Retinal pigment epithelial cell (primary cell): Measurements from ENCODE around the gene GRIP1.

Source experiments
- DNase-seq: peaks from one replicate; pipeline ENCODE4 v3.0.0-alpha.2; 2010; ENCODE audit warnings: low read depth
- H3K4me3 ChIP-seq: 2 replicates; pipeline ENCODE4 v1.5.1; 2011; ENCODE audit warnings: mild to moderate bottlenecking, low read length, control low read depth, moderate library complexity
- TF ChIP-seq, protein P1 (sequence below): conservative IDR thresholded peaks from 2 replicates; pipeline ENCODE4 v1.5.1; 2011; ENCODE audit warnings: low read depth, low read length, control low read depth, inconsistent platforms

GRIP1 gene

DNA sequence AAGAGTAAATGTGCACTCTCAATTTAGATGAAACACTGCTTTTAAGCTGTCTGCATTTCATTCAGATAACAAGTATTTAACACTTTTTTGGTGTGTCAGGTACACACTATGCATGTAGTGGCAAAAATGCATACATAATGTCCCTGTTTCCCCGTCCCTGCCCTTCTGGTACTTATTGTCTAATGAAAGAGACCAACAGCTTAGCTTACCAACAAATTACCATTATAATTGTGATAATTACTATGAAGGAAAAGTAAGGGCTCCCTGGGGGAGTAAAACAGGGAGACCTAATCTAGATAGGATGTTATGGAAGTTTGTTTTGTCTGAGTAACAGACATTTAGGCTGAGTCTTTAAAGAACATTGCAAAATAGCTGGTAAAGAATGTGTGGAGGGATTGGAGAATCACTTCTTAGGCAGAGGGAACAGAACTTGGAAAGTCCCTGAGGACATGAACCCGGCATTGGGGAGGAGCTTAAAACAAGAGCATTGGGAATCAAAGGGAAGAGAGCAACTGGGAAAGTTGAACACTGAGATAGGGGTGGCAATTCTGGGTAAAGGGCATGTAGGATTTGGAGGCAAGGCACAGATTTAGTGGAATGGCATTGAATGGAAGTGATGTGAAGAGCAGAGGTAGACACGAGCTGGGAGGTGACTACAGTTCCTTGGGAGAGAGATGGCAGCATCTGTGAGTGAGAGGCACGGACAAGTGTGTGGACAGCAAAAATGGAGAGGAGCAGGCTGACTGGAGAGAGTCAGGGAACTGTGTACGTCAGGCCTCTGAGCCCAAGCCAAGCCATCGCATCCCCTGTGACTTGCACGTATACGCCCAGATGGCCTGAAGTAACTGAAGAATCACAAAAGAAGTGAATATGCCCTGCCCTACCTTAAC is 181.6 kb downstream of the GRIP1 start:
- no peak for DNase-seq
- TF ChIP-seq, protein P1, sequence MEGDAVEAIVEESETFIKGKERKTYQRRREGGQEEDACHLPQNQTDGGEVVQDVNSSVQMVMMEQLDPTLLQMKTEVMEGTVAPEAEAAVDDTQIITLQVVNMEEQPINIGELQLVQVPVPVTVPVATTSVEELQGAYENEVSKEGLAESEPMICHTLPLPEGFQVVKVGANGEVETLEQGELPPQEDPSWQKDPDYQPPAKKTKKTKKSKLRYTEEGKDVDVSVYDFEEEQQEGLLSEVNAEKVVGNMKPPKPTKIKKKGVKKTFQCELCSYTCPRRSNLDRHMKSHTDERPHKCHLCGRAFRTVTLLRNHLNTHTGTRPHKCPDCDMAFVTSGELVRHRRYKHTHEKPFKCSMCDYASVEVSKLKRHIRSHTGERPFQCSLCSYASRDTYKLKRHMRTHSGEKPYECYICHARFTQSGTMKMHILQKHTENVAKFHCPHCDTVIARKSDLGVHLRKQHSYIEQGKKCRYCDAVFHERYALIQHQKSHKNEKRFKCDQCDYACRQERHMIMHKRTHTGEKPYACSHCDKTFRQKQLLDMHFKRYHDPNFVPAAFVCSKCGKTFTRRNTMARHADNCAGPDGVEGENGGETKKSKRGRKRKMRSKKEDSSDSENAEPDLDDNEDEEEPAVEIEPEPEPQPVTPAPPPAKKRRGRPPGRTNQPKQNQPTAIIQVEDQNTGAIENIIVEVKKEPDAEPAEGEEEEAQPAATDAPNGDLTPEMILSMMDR, result no peak
- H3K4me3 ChIP-seq, result no peak overlapping the region

DNA sequence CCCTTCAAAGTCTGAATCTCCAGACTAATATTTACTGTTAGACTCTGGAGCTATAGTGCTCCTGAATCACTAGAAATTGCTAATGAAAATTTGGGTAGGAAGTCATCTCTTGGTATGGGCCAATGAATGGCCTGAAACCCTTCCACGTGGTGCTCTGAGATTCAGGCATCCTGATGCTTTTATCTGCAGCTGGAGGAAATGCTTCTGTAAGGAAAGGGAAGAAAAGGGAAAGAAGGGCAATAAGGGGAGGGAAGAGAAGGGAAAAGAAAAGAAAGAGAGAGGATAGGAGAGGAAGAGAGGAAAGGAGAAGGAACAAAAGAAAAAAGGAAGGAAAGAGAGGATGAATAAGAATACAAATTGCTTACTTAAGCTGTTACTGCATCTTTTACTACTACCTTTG is 182.3 kb downstream of the GRIP1 start:
- no peak overlapping the region for H3K4me3 ChIP-seq
- TF ChIP-seq, protein P1, result no peak
- DNase-seq, result no peak

DNA sequence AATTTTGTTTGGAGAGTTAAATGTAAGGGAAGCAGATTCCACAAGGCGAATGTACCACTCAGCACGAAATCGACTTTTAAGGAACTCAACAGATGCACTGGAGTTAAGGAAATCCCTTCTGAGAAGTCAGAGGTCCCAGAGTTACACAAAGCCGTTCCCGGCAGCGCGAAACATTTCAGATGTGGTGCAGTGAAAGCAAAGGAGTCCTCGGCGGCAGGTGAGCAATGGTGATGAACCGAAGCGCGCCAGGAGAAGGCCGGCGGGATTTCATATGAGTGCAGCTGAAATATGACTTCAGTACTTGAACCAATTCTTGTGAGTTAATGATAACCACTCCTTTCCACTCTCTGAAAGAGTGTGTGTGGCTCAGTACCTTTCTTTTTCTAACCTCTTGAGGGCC is 183.2 kb downstream of the GRIP1 start:
- DNase-seq, result no peak
- TF ChIP-seq, protein P1, result no peak
- no peak overlapping the region for H3K4me3 ChIP-seq

DNA sequence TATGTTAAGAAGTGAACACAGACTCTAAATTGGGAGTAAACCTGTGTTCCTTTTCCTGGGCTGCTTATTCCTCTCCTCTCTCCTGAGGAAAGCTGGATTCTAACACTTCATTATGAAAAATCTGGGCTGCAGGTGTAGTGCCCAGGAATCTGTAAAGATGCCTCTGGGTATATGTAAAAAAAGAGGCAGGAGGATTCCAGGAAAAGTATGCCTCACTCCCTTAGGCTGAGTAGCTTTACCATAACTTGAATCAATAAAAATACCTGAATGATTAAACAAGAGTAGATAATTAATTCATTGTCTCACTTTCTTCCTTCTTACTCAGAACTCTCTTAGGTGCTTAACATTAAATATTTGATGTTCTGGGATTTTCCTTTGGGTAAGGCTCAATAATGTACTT is 185.1 kb downstream of the GRIP1 start:
- H3K4me3 ChIP-seq, result no peak overlapping the region
- DNase-seq, result no peak
- TF ChIP-seq, protein P1, result no peak

DNA sequence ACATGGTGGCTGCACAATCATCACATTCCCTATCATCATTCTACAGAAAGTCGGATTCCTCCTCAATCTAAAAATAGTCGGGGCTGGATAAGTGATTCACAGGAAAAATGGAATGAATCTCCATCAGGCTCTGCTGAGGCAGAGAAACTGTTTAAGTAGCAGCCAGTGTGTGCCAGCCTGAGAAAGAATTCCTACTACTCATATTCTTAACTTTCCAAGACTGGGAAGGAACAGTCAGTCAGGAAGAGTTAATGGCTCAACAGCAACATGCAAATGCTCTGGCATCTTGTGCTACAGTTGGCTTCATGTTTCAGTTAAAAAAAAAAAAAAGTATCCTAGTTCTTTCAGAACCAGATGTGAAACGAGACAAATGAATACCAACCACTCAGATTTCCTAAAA is 187.0 kb downstream of the GRIP1 start:
- TF ChIP-seq, protein P1, result no peak
- no peak for DNase-seq
- H3K4me3 ChIP-seq, result no peak overlapping the region

DNA sequence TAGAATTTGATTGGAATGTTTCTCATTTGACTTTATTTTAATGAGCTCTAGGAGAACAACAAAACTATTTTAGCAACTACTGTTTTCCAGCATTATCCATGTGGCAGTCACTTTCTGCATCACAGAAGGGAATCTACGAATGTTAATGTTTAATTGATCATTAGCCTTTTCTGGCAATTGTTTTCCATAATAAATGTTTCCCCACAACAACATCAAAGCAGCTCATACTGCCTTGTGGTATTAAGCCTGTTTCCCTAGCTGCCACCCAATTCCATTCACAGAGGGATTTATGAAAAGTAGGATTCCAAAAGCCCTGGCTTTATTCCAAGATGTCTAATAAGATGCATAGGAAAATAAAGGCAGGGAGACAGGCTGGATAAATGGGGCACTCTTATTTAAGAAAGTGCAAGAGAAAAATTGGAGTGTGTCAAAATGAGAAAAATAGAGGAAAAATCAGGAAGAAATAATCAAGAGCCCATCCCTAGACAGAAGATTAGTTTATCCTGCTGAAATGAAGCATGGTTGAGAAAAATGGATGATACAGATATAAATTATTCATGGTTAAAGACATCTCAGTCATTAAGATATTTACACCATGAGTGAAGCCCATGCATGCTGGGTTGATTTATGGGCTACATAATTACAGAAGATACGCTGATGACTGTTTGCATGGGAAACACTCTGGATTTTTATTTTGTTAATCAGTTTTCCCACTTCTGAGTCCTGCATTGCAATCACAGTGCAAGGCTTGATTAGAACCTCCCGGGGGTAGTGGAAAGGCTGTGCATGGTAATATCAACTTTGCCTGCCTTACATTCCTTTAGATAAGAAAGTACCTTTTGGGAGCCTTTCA is 196.3 kb downstream of the GRIP1 start:
- TF ChIP-seq, protein P1, result no peak
- peak; percentile 62 for DNase-seq
- no peak overlapping the region for H3K4me3 ChIP-seq
